ENCODE data around the gene UNG.

UNG gene

GRCh38 chr12:109112720-109113465 lies 15.5 kb downstream of the UNG start:
- DNase-seq = no peak
- no peak overlapping the region for H3K27ac ChIP-seq (ENCODE audit: low read length)
- no peaks in the 10 kb centered on the region for H3K79me2 ChIP-seq (ENCODE audit: insufficient read depth, low read length)
- H2AFZ ChIP-seq (ENCODE audit: low read depth, low read length) = no peak overlapping the region
- H4K20me1 ChIP-seq (ENCODE audit: insufficient read depth, low read length) = peaks cover 17% of the 10 kb centered on the region; the same call in 1 of the 2 replicates
- no peaks in the 10 kb centered on the region for H3K9me3 ChIP-seq (ENCODE audit: insufficient read depth, low read length, severe bottlenecking)
- H3K4me2 ChIP-seq (ENCODE audit: insufficient read depth, low read length) = no peak overlapping the region
- no peak for TF ChIP-seq EZH2 (IDR thresholded peaks at IDR 0.05; ENCODE audit: borderline replicate concordance, low read depth, low read length, severe bottlenecking)
- TF ChIP-seq CTCF (IDR thresholded peaks at IDR 0.05; ENCODE audit: borderline replicate concordance, extremely low read depth, low read length, poor library complexity, severe bottlenecking) = no peak
- H3K4me3 ChIP-seq (ENCODE audit: low read depth in 1 of 2, low read length in 2 of 2) = no peak overlapping the region
- peaks cover 21% of the 10 kb centered on the region for H3K4me1 ChIP-seq (ENCODE audit: insufficient read depth, low read length)
- no peaks in the 10 kb centered on the region for H3K27me3 ChIP-seq (ENCODE audit: insufficient read depth, low read length, poor library complexity)
- no peak overlapping the region for H3K9ac ChIP-seq (ENCODE audit: low read depth, low read length)
- no peak for ATAC-seq (ENCODE audit: insufficient read depth, low read depth)
- H3K36me3 ChIP-seq (ENCODE audit: insufficient read depth, low read length) = peaks cover 26% of the 10 kb centered on the region

DNA sequence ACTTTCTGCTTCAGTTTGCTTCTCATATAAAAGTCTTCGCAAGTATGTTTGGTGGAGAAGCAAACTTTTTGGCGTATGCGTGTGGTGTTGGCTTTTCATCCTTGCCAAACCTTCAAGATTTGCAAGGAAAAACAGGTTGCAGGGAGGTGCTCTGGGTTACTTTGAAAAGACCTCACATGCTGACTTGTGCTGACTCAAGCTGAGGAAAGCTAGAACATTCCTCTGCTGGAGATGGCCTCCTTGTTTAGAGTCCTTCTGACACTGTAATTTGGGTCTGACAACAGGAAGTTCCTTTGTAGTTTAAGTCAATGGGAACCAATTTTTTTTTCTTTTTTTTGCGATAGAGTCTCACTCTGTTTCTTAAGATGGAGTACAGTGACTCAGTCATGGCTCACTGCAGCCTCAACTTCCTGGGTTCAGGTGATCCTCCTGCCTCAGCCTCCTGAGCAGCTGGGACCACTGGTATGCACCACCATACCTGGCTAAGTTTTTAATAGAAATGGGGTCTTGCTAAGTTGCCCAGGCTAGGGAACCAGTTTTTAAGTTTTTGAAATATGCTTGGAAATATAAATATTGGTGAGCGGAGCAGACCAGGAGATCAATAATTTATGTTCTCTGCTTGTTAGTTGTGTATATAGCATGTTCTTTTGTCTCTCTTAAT lies 16.4 kb downstream of the UNG start:
- no peak for TF ChIP-seq EZH2 (IDR thresholded peaks at IDR 0.05; ENCODE audit: borderline replicate concordance, low read depth, low read length, severe bottlenecking)
- H3K36me3 ChIP-seq (ENCODE audit: insufficient read depth, low read length) = peaks cover 19% of the 10 kb centered on the region
- H3K4me1 ChIP-seq (ENCODE audit: insufficient read depth, low read length) = peaks cover 21% of the 10 kb centered on the region
- H3K9me3 ChIP-seq (ENCODE audit: insufficient read depth, low read length, severe bottlenecking) = no peaks in the 10 kb centered on the region
- no peak overlapping the region for H3K27ac ChIP-seq (ENCODE audit: low read length)
- no peak overlapping the region for H3K4me3 ChIP-seq (ENCODE audit: low read depth in 1 of 2, low read length in 2 of 2)
- H3K9ac ChIP-seq (ENCODE audit: low read depth, low read length) = no peak overlapping the region
- ATAC-seq (ENCODE audit: insufficient read depth, low read depth) (no peak), DNase-seq (no peak)
- no peak overlapping the region for H3K4me2 ChIP-seq (ENCODE audit: insufficient read depth, low read length)
- H3K27me3 ChIP-seq (ENCODE audit: insufficient read depth, low read length, poor library complexity) = no peaks in the 10 kb centered on the region
- H3K79me2 ChIP-seq (ENCODE audit: insufficient read depth, low read length) = no peaks in the 10 kb centered on the region
- no peak overlapping the region for H2AFZ ChIP-seq (ENCODE audit: low read depth, low read length)
- H4K20me1 ChIP-seq (ENCODE audit: insufficient read depth, low read length) = peaks cover 15% of the 10 kb centered on the region; the same call in 1 of the 2 replicates

DNA sequence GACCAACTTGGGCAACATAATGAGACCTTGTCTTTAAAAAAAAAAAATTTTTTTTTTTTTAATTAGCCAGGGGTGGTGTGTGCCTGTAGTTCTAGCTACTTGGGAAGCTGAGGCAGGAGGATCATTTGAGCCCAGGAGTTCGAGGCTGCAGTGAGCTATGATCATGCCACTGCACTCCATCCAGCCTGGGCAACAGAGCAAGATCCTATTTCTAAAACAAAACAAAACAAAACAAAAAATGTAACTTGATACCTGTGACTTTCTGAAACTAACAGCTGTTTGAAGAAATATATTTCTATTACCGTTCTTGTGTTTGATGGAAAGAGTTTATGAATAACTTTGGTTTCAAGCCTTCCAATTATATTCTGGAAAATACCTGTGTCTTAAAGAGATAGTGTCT lies 17.2 kb downstream of the UNG start:
- DNase-seq (no peak), ATAC-seq (ENCODE audit: insufficient read depth, low read depth) (no peak)
- Histone ChIP-seq H3K36me3 (ENCODE audit: insufficient read depth, low read length) (peaks cover 13% of the 10 kb centered on the region), H3K27ac (ENCODE audit: low read length) (no peak overlapping the region), H2AFZ (ENCODE audit: low read depth, low read length) (no peak overlapping the region), H3K4me2 (ENCODE audit: insufficient read depth, low read length) (no peak overlapping the region), H3K79me2 (ENCODE audit: insufficient read depth, low read length) (no peaks in the 10 kb centered on the region), H3K4me1 (ENCODE audit: insufficient read depth, low read length) (peaks cover 21% of the 10 kb centered on the region), H4K20me1 (ENCODE audit: insufficient read depth, low read length) (peaks cover 11% of the 10 kb centered on the region; the same call in 1 of the 2 replicates), H3K27me3 (ENCODE audit: insufficient read depth, low read length, poor library complexity) (no peaks in the 10 kb centered on the region), H3K9ac (ENCODE audit: low read depth, low read length) (no peak overlapping the region), H3K4me3 (ENCODE audit: low read depth in 1 of 2, low read length in 2 of 2) (no peak overlapping the region), H3K9me3 (ENCODE audit: insufficient read depth, low read length, severe bottlenecking) (no peaks in the 10 kb centered on the region)
- TF ChIP-seq CTCF (IDR thresholded peaks at IDR 0.05; ENCODE audit: borderline replicate concordance, extremely low read depth, low read length, poor library complexity, severe bottlenecking) = no peak
- no peak for TF ChIP-seq EZH2 (IDR thresholded peaks at IDR 0.05; ENCODE audit: borderline replicate concordance, low read depth, low read length, severe bottlenecking)

DNA sequence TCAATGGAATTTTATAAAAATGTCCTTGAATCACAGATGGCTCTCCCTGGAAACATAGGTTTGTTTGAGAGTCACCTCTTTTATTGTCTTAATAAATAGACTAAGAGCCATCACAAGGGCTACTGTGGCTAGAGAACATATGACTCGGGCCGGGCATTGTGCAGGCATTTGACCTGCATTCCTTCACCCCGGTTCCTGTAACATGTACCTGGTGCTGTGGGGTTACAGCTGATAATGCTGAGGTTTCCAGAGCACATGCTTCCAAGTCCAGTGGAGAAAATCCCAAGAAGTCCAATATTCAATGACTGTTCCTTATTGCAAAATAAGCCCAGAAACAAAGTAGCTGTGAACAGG lies 18.0 kb downstream of the UNG start:
- H3K9ac ChIP-seq (ENCODE audit: low read depth, low read length) = no peak overlapping the region
- 0 out of 2 replicates have a peak overlapping the region, but pooled peaks have one; percentile 16 for H3K27ac ChIP-seq (ENCODE audit: low read length)
- H3K4me1 ChIP-seq (ENCODE audit: insufficient read depth, low read length) = peaks cover 21% of the 10 kb centered on the region
- ATAC-seq (ENCODE audit: insufficient read depth, low read depth) (no peak), DNase-seq (no peak)
- TF ChIP-seq CTCF (IDR thresholded peaks at IDR 0.05; ENCODE audit: borderline replicate concordance, extremely low read depth, low read length, poor library complexity, severe bottlenecking) (no peak), EZH2 (IDR thresholded peaks at IDR 0.05; ENCODE audit: borderline replicate concordance, low read depth, low read length, severe bottlenecking) (no peak)
- no peak overlapping the region for H2AFZ ChIP-seq (ENCODE audit: low read depth, low read length)
- H3K79me2 ChIP-seq (ENCODE audit: insufficient read depth, low read length) = no peaks in the 10 kb centered on the region
- H3K27me3 ChIP-seq (ENCODE audit: insufficient read depth, low read length, poor library complexity) = no peaks in the 10 kb centered on the region
- H3K4me3 ChIP-seq (ENCODE audit: low read depth in 1 of 2, low read length in 2 of 2) = no peak overlapping the region
- no peak overlapping the region for H3K4me2 ChIP-seq (ENCODE audit: insufficient read depth, low read length)
- 0 out of 2 replicates have a peak, but pooled peaks cover 4% of the 10 kb centered on the region for H4K20me1 ChIP-seq (ENCODE audit: insufficient read depth, low read length)
- H3K9me3 ChIP-seq (ENCODE audit: insufficient read depth, low read length, severe bottlenecking) = no peaks in the 10 kb centered on the region
- peaks cover 6% of the 10 kb centered on the region for H3K36me3 ChIP-seq (ENCODE audit: insufficient read depth, low read length)

All from DND-41 (cell line).